Measurements from ENCODE around the gene PLK2.

- TF ChIP-seq CTCF (IDR thresholded peaks at IDR 0.05), result no peak
- TF ChIP-seq POLR2A (IDR thresholded peaks at IDR 0.05), result no peak
These were observed 47.0 kb downstream of the PLK2 start for GRCh38 chr5:58412932-58413331.
